ENCODE results near the gene EIF2A. TPM values are rescaled to one million over a fixed set of nuclear protein-coding genes. Genes with fewer than 3 reads are reported as not detected.
A peak's percentile ranks its signal among the peaks of the same experiment; 100 is the strongest.

The EIF2A gene
- total RNA-seq, 1 experiment from 2014 or later: 96.4 TPM

GRCh38 chr3:150545419-150546225 lies 965 bp upstream of the EIF2A start:
- peak in 1 of 2 experiments; percentile 23 for DNase-seq
- TSS peak; percentile 59 for BruUV-seq (replicated peaks)
- POLR2A ChIA-PET (ENCODE audit: unreplicated experiment): interaction anchor here (0.6 to 0.7 kb wide), 3 partner anchors 57 to 569 kb away, joined by 3 to 5 read pairs (median 3); no protein-coding TSS in a partner anchor
- peaks cover 31% of the 10 kb centered on the region for H3F3A ChIP-seq (ENCODE audit: insufficient read depth, low read depth)
- H4K20me1 ChIP-seq (ENCODE audit: insufficient read depth): 0 out of 2 replicates have a peak, but pooled peaks cover 13% of the 10 kb centered on the region
- CTCF ChIA-PET: no interaction called here
- intact Hi-C loops (cut with micrococcal nuclease; ENCODE audit: unreplicated experiment): loop anchor here (1.0 to 5.0 kb wide), 7 partner anchors 54 to 576 kb away; partner anchors contain the start of genes ERICH6, SIAH2 and TSC22D2
- H3K27me3 ChIP-seq (ENCODE audit: insufficient read depth, low read depth): no peaks in the 10 kb centered on the region
- peak overlapping the region; percentile 78 for H2AFZ ChIP-seq
- peak overlapping the region; percentile 82 for H3K4me3 ChIP-seq
- H3K4me1 ChIP-seq (replicated peaks; ENCODE audit: insufficient read depth): peaks cover 27% of the 10 kb centered on the region
- peak overlapping the region; percentile 93 for H3K27ac ChIP-seq
- H3K79me2 ChIP-seq (ENCODE audit: low read depth): peaks cover 91% of the 10 kb centered on the region
- H3K4me2 ChIP-seq: peak overlapping the region; percentile 87
- H3K36me3 ChIP-seq (ENCODE audit: low read depth): peaks cover 27% of the 10 kb centered on the region
- no peaks in the 10 kb centered on the region for H3K9me3 ChIP-seq (ENCODE audit: insufficient read depth, low read depth)
- no peaks in the 10 kb centered on the region for H3K9me2 ChIP-seq (ENCODE audit: insufficient read depth)
- TF ChIP-seq EZH2 (IDR thresholded peaks at IDR 0.05; ENCODE audit: low read depth) (no peak), CTCF (conservative IDR thresholded peaks at IDR 0.05) (no peak)

DNA sequence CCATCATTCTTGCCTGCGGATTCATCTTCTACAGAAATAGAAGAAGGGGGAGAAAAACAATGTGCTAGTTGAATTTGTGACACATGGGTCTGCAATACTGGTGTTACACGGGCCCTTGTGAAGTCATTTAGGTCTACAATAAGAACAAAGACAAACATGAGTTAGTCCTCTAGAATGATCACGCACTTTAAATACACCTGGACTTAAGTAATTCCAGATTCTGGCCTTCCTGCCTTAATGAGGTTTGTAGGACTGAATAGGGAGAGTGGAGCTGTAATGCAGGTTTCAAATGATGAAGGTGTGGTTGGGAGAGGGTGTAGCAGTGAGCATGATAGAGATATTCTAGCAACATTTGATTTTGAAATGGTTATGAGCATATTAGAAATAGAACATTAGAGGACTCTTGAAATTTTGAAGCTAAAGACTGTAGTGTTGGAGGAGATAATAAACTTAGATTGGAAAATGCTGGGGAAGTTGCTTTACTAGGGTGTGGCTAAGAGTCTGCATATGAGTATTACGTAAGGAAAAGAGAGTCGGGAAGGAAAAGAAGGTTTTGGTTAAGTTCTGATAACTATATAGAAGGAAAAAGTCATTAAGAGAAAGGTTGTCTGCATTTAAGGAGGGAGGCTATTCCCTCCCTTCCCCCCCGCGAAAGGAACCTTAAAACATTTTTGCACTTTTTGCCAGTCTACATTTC lies 606 bp downstream of the EIF2A start:
- Histone ChIP-seq H3K27me3 (ENCODE audit: insufficient read depth, low read depth) (no peaks in the 10 kb centered on the region), H2AFZ (peak overlapping the region; percentile 70), H3K79me2 (ENCODE audit: low read depth) (peaks cover 87% of the 10 kb centered on the region), H3K27ac (peak overlapping the region; percentile 93), H3K4me1 (replicated peaks; ENCODE audit: insufficient read depth) (peaks cover 27% of the 10 kb centered on the region), H3K4me2 (peak overlapping the region; percentile 93), H3K9me3 (ENCODE audit: insufficient read depth, low read depth) (no peaks in the 10 kb centered on the region), H3K9me2 (ENCODE audit: insufficient read depth) (no peaks in the 10 kb centered on the region), H4K20me1 (ENCODE audit: insufficient read depth) (0 out of 2 replicates have a peak, but pooled peaks cover 13% of the 10 kb centered on the region), H3K4me3 (peak overlapping the region; percentile 82), H3F3A (ENCODE audit: insufficient read depth, low read depth) (peaks cover 21% of the 10 kb centered on the region), H3K36me3 (ENCODE audit: low read depth) (peaks cover 27% of the 10 kb centered on the region)
- peak in 1 of 2 experiments; percentile 59 for DNase-seq
- intact Hi-C loops (cut with micrococcal nuclease; ENCODE audit: unreplicated experiment): loop anchor here (5.0 kb wide), 5 partner anchors 140 to 325 kb away; partner anchors contain the start of genes ERICH6, SIAH2 and TSC22D2
- BruUV-seq (replicated peaks): TSS peak; percentile 82
- TF ChIP-seq CTCF (conservative IDR thresholded peaks at IDR 0.05) (no peak), EZH2 (IDR thresholded peaks at IDR 0.05; ENCODE audit: low read depth) (no peak)
- CTCF ChIA-PET: no interaction called here
- POLR2A ChIA-PET (ENCODE audit: unreplicated experiment): interaction anchor here (0.6 kb wide), 1 partner anchor 668 kb away, joined by 4 read pairs; no protein-coding TSS in a partner anchor

DNA sequence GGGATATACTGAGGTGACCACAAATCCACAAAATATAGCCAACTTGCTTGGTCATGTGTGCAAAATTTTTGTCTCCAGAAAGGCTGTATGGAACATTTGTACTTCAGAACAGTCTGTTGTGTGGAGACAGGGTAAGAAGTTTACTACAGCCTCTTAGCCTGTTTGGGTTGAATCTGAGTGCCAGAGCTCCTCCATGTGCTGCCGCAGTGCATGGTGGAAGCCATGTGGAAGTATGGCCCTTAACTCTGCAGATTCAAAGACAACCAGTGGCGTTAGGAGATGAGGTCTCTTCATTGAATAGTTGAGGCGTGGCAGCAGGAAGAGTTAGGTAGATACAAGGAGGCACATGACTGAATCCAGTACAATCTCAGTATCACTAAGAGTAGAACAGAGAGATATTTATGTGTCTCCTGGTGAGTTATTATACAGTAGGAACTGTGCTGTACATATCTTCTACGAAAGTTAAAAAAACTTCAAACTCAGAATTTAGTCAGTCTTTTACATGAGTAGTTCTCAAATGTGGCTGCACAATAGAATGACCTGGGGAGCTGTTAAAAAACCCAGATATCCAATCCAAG lies 9.4 kb downstream of the EIF2A start:
- Histone ChIP-seq H3K36me3 (ENCODE audit: low read depth) (peaks cover 29% of the 10 kb centered on the region), H3K79me2 (ENCODE audit: low read depth) (peaks cover 35% of the 10 kb centered on the region), H3F3A (ENCODE audit: insufficient read depth, low read depth) (peaks cover 3% of the 10 kb centered on the region; the same call in 1 of the 2 replicates), H3K27me3 (ENCODE audit: insufficient read depth, low read depth) (no peaks in the 10 kb centered on the region), H2AFZ (no peak overlapping the region), H3K9me3 (ENCODE audit: insufficient read depth, low read depth) (no peaks in the 10 kb centered on the region), H3K4me1 (replicated peaks; ENCODE audit: insufficient read depth) (no peaks in the 10 kb centered on the region), H3K4me3 (no peak overlapping the region), H3K4me2 (no peak overlapping the region), H4K20me1 (ENCODE audit: insufficient read depth) (peaks cover 19% of the 10 kb centered on the region), H3K27ac (no peak overlapping the region), H3K9me2 (ENCODE audit: insufficient read depth) (no peaks in the 10 kb centered on the region)
- ChIA-PET POLR2A (ENCODE audit: unreplicated experiment) (no interaction called here), CTCF (no interaction called here)
- intact Hi-C loops (cut with micrococcal nuclease; ENCODE audit: unreplicated experiment): no loop called here
- TF ChIP-seq CTCF (conservative IDR thresholded peaks at IDR 0.05) (no peak), EZH2 (IDR thresholded peaks at IDR 0.05; ENCODE audit: low read depth) (no peak)
- BruUV-seq (replicated peaks): no TSS peak
- DNase-seq: no peak
